HuH-7 (cell line): ENCODE data around the gene HSPA6.
"Not testable (repeated sequence)": the region's sequence is repeated elsewhere in the genome, so short reads cannot be mapped to it uniquely, and the experiment has no call there.

Source experiments
- DNase-seq: peaks from one replicate; pipeline ENCODE4 v3.0.0; 2011; ENCODE audit warnings: low spot score

Gene HSPA6

DNA sequence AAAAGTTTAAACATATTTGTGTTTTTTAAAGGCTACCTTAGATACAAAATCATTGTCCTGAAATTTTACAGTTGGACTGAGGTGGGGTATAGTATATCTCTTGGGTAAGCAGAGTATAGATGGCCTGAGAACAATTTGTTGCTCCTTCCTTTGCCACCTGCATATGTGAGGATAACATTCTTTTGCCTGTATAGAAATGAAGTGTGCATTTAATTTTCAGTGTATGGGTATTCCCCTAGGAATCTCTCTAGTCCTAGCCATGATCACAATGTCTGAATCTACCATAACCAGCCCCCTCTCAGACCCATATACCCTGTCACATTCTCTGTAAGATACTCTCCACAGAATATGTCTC, 21.0 kb upstream of the HSPA6 start:
- no peak for DNase-seq

DNA sequence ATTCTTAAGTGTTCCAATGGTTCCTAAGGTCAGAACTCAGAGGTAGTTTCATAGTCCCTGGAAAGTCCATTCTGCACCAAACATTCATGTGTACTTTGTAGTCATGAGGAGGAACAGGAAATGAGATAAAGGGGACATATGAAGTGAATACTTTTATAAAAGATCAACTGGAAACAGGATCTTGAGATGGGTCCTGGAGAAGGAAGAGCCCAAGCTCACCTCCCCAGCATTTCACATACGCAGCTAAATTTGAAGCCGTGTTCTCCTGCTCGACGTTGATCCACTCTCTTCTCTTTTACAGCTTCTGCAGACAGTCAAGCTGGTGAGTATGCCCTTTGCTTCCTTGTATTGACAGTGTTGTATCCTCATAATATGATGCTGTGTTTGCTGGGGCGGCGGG, 18.7 kb upstream of the HSPA6 start:
- DNase-seq, result no peak

DNA sequence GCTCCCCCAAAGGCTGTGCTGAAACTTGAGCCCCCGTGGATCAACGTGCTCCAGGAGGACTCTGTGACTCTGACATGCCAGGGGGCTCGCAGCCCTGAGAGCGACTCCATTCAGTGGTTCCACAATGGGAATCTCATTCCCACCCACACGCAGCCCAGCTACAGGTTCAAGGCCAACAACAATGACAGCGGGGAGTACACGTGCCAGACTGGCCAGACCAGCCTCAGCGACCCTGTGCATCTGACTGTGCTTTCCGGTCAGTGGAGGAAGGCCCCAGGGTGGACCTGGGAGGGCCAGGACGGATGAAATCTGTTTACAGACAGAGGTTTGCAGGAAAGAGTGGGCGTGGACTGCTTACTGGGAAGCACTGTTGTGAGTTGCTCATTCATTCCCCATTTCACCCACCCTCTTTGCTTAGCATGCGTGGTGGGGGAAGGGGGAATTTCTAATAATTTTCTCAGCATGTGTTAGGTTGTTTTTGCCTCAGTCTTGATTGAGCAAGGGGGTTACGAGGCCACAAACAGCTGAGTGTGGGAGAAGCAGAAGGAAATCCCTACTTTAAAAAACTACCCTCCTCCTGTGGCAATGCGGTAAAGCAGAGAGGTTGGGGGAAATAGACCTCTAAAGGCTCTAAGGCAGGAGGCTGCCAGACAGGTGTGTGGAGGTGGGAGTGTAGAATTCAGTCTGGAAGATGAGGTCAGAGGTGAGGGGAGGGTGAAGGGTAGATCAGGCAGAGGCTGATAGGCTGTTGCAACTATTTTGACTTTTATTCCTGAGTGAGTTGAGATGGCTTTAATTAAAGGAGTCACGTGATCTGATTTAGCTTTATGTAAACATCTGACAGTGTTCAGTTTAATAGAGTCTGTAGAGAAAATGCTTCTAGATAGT, 17.8 kb upstream of the HSPA6 start:
- no peak for DNase-seq

GRCh38 chr1:161510477-161510876, 13.9 kb upstream of the HSPA6 start:
- no peak for DNase-seq

DNA sequence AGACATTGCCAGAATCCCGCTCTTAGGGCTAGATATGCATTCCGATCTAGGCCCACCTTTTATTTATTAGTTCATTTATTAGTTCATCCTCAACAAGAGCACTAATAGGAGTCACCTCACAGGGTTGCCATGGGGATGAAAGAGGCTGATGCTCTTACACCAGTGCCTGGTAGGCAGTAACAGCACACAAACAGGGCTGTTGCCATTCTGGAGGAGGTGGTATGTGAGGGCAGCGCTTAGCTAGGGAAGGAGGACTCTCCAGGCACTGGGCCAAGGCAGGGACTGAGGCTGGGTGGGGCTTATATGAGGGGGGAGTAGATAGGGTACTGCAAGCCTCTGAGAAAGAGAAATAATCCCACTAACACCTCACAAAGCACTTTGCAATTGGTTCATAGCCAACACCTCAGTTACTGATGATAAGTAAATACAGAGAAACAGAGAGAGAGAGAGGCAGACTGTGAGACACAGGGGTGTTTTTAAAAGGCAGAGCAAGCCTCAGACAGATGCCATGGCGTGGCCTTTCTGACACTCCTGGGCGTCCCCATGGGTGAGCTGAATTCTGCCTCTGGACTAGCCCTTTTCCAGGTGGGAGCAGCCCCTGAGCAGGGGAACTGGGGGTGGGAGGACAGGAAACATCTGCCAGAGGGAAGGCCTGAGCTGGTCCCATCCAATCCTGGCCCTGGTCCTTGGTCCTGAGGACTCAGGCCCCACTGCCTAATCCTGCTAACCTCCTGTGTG, 13.2 kb upstream of the HSPA6 start:
- DNase-seq, result no peak

GRCh38 chr1:161511756-161512060, 12.6 kb upstream of the HSPA6 start:
- DNase-seq, result no peak

GRCh38 chr1:161512636-161513447, 11.5 kb upstream of the HSPA6 start:
- not testable (repeated sequence) for DNase-seq

DNA sequence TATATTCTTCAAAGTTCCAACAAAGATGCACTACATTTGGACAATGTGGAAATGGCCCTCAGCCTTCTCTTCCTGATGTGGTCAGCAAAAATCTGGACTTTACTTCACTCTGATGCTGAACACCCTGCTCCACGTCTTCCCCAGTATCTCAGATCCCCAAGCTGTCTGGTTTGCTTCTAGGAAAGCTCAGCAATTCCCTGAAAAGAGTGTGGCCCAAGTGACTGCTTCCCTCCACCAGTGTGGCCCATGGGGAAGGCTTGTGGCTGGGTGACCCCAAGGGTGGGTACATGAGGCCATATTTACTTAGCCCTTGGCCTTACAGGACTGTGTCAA, 10.9 kb upstream of the HSPA6 start:
- DNase-seq, result not testable (repeated sequence)

DNA sequence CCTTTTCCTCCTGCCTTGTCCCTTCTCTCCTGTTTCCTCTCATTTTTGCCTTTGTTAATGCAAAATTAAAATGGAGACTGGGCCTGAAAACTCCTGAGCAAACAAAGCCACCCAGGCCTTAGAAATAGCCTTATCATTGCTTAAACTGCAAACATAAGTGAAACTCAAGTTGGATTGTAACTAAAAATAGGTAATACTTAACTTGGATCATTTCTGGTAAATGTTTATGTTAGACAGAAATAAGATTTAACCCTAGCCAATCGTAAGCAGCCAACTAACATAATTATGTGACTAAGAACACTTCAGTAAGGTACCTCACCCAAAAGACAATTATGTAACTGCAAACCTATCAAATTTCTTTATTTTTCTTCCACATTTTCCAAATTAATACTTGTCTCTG, 10.4 kb upstream of the HSPA6 start:
- not testable (repeated sequence) for DNase-seq

- DNase-seq, result not testable (repeated sequence)
Observed at GRCh38 chr1:161523041-161523816, 1.1 kb upstream of the HSPA6 start.

DNA sequence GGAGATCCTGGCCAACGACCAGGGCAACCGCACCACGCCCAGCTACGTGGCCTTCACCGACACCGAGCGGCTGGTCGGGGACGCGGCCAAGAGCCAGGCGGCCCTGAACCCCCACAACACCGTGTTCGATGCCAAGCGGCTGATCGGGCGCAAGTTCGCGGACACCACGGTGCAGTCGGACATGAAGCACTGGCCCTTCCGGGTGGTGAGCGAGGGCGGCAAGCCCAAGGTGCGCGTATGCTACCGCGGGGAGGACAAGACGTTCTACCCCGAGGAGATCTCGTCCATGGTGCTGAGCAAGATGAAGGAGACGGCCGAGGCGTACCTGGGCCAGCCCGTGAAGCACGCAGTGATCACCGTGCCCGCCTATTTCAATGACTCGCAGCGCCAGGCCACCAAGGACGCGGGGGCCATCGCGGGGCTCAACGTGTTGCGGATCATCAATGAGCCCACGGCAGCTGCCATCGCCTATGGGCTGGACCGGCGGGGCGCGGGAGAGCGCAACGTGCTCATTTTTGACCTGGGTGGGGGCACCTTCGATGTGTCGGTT, 477 bp downstream of the HSPA6 start:
- not testable (repeated sequence) for DNase-seq

DNA sequence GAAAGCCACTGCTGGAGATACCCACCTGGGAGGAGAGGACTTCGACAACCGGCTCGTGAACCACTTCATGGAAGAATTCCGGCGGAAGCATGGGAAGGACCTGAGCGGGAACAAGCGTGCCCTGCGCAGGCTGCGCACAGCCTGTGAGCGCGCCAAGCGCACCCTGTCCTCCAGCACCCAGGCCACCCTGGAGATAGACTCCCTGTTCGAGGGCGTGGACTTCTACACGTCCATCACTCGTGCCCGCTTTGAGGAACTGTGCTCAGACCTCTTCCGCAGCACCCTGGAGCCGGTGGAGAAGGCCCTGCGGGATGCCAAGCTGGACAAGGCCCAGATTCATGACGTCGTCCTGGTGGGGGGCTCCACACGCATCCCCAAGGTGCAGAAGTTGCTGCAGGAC, 981 bp downstream of the HSPA6 start:
- DNase-seq, result not testable (repeated sequence)

DNA sequence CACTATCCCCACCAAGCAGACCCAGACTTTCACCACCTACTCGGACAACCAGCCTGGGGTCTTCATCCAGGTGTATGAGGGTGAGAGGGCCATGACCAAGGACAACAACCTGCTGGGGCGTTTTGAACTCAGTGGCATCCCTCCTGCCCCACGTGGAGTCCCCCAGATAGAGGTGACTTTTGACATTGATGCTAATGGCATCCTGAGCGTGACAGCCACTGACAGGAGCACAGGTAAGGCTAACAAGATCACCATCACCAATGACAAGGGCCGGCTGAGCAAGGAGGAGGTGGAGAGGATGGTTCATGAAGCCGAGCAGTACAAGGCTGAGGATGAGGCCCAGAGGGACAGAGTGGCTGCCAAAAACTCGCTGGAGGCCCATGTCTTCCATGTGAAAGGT, 1.6 kb downstream of the HSPA6 start:
- DNase-seq, result not testable (repeated sequence)

DNA sequence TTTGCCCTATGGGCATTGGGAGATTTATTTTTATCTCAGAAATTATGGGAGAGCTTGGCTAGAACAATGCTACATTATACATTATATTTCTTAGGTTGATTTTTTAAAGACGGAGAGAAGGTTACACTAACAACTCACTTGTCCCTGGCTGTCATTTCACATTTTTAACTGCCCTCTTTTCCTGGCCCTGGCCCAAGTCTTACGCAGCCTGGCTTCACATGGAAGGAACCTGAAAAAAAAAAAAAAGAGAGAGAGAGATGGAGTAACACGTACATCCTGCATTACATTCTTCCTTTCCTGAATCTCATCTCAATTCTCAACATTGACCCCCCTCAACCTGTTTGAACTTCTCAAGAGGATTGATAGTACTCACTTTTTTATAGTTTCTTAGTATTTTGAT, 4.2 kb downstream of the HSPA6 start:
- not testable (repeated sequence) for DNase-seq

DNA sequence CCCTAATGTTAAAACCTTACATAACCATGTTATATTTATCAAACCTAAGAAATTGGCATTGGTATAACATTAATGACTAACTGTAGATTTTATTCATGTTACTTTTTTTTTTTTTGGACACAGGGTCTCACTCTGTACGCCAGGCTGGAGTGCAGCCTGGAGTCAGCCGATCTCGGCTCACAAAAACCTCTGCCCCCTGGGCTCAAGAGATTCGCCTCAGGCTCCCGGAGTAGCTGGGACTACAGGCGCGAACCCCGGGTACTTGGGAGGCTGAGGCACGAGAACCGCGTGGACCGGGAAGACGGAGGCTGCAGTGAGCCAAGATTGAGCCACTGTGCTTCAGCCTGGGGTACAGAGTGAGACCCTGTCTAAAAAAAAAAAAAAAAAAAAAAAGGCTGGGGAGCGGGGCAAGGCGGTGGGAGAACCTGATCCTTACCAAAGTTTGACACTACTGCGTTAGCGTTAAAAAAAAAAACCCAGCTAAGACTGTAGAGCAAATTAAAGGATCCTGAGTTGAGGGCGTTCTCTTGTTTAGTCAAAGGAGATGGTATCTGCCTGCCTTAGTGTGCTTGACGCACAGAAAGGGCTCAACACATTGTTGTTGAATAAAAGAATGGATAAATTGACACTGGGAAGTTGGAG, 5.2 kb downstream of the HSPA6 start:
- not testable (repeated sequence) for DNase-seq

DNA sequence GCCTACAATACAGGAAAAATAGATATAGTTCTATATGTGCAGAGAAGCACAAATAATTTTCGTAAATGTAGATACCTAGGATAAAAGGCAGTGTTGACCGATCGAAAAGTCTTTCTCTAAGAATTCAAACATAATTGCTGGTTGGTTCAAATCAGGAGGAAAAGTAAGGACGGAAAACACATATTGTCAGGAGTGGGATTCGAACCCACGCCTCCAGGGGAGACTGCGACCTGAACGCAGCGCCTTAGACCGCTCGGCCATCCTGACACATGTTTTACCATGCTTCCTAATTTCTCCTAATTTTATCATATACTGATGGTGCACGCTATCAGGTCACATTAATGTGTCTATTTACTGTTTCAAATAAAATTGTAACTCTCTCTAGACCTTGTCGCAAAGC, 5.8 kb downstream of the HSPA6 start:
- not testable (repeated sequence) for DNase-seq

DNA sequence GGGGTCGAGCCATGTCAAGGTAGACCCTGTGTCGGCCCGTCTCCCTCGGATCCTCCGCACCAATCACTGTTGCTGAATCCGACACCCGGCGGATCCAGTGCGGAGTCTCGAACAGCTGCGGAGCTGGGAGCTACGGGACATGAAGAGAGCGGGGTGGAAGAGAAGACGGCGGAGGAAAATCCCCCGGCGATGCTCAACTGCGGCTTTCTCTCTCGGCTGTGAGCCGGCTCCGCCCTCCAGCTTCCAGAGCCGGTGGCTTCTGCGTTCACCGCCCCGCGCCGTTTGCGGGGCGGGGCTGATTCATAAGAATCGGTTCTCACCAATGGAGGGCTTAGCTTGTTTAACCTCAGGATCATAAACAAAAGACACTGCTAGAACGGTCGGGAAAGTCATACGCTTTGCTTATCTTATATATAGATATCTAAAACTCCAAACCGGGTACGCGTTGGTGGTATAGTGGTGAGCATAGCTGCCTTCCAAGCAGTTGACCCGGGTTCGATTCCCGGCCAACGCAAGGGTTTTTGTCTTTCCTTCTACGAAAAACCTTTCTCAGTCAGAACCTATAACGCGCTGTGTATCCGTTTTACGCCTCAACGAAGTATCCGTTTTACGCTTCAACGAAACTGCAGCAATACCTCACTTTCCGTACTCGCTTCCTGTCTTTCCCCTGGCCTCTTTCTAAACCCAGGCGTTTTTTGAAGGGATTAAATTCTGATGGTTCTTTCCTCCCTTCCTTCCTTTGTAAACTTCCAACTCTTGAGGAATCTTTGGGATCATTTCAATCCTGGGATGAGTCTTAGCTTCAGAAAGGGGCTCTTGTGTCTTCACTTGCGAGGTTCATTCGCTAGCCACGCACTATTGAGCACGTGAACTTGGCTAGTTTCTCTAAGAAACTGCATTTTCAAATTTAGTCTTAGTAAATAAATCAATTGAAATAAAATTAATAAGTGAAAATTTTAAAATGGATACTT, 6.6 kb downstream of the HSPA6 start:
- DNase-seq, result peak; percentile 66

GRCh38 chr1:161531986-161532643, 7.8 kb downstream of the HSPA6 start:
- DNase-seq, result no peak
